Measurements from ENCODE around the gene MARCKSL1.
"Not testable (repeated sequence)": the region's sequence is repeated elsewhere in the genome, so short reads cannot be mapped to it uniquely, and the experiment has no call there.

The MARCKSL1 gene

GRCh38 chr1:32332290-32333079 is 3.5 kb downstream of the MARCKSL1 start:
- FAIRE-seq: no peak

- no peak for FAIRE-seq
These were observed 4.5 kb downstream of the MARCKSL1 start for GRCh38 chr1:32331549-32331948.

- no peak for FAIRE-seq
These were observed 5.4 kb downstream of the MARCKSL1 start for GRCh38 chr1:32330558-32331151.

- FAIRE-seq: no peak
These were observed 6.0 kb downstream of the MARCKSL1 start for GRCh38 chr1:32329931-32330466.

- FAIRE-seq: no peak
These were observed 8.8 kb downstream of the MARCKSL1 start for GRCh38 chr1:32327204-32327603.

GRCh38 chr1:32321712-32322291 is 14.2 kb downstream of the MARCKSL1 start:
- no peak for FAIRE-seq

- FAIRE-seq: no peak
These were observed 17.7 kb downstream of the MARCKSL1 start for GRCh38 chr1:32318127-32318869.

- FAIRE-seq: no peak
These were observed 19.1 kb downstream of the MARCKSL1 start for GRCh38 chr1:32316903-32317277.

GRCh38 chr1:32311709-32312393 is 24.2 kb downstream of the MARCKSL1 start:
- no peak for FAIRE-seq

- FAIRE-seq: no peak
These were observed 26.1 kb downstream of the MARCKSL1 start for GRCh38 chr1:32309960-32310359.

- no peak for FAIRE-seq
These were observed 28.7 kb downstream of the MARCKSL1 start for GRCh38 chr1:32307324-32307723.

- no peak for FAIRE-seq
These were observed 30.7 kb downstream of the MARCKSL1 start for GRCh38 chr1:32305310-32305709.

- FAIRE-seq: no peak
These were observed 31.9 kb downstream of the MARCKSL1 start for GRCh38 chr1:32303997-32304622.

GRCh38 chr1:32303358-32303757 is 32.7 kb downstream of the MARCKSL1 start:
- no peak for FAIRE-seq

- FAIRE-seq: no peak
These were observed 36.7 kb downstream of the MARCKSL1 start for GRCh38 chr1:32299327-32299726.

- not testable (repeated sequence) for FAIRE-seq
These were observed 37.8 kb downstream of the MARCKSL1 start for GRCh38 chr1:32298211-32298610.

- no peak for FAIRE-seq
These were observed 44.1 kb downstream of the MARCKSL1 start, which contains the start of gene HDAC1 for GRCh38 chr1:32291708-32292538. HDAC1 (plus strand) TSS chr1:32292083; CDS start chr1:32292170, 87 bp downstream.

GRCh38 chr1:32291145-32291707 is 44.8 kb downstream of the MARCKSL1 start:
- FAIRE-seq: no peak

- no peak for FAIRE-seq
These were observed 46.8 kb downstream of the MARCKSL1 start for GRCh38 chr1:32289256-32289655.

GRCh38 chr1:32286763-32287162 is 49.3 kb downstream of the MARCKSL1 start:
- no peak for FAIRE-seq

- FAIRE-seq: no peak
These were observed 50.4 kb downstream of the MARCKSL1 start for GRCh38 chr1:32285658-32286057.

Data from TTC549 (cell line).